ENCODE results near the gene TRA2B. TPM values are rescaled to one million over a fixed set of nuclear protein-coding genes. Genes with fewer than 3 reads are reported as not detected.

The TRA2B gene
- total RNA-seq, 1 experiment from 2014 or later, result 171 TPM

DNA sequence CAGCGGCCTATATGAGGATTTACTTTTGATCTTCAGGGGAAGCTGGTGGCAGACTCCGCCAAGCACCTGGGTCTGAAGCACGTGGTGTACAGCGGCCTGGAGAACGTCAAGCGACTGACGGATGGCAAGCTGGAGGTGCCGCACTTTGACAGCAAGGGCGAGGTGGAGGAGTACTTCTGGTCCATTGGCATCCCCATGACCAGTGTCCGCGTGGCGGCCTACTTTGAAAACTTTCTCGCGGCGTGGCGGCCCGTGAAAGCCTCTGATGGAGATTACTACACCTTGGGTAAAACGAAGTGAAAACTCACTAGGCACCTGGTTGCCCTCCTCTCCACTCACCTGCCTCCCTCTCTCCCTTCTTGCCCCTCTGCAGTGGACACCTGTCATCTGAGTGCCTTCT lies 33.8 kb upstream of the TRA2B start:
- no peak for DNase-seq (ENCODE audit: low read depth, low spot score)
- no peak; the same call in 1 of the 2 replicates for ATAC-seq
- no TSS peak for BruUV-seq (replicated peaks)
- H3K4me3 ChIP-seq (ENCODE audit: low read depth in 2 of 2, low read length in 2 of 2), result no peak overlapping the region
- H3K36me3 ChIP-seq (ENCODE audit: control insufficient read depth, insufficient read depth, low read length), result no peaks in the 10 kb centered on the region
- in situ Hi-C loops (cut with HindIII; ENCODE audit: low pct_unique_long_range_greater_than_20kb, low sequenced_read_pairs), result no loop called here
- CTCF ChIA-PET, result no interaction called here
- TF ChIP-seq SIN3A (IDR thresholded peaks at IDR 0.05; ENCODE audit: borderline replicate concordance, insufficient read depth, low read depth, low read length), result no peak
- POLR2A ChIA-PET, result no interaction called here
- H3K4me1 ChIP-seq (ENCODE audit: control insufficient read depth, insufficient read depth, low read length), result no peaks in the 10 kb centered on the region
- no peaks in the 10 kb centered on the region for H3K9me3 ChIP-seq (ENCODE audit: control insufficient read depth, insufficient read depth, low read depth, low read length)
- no peaks in the 10 kb centered on the region for H3K27me3 ChIP-seq (ENCODE audit: control insufficient read depth, insufficient read depth, low read length)
- no peak overlapping the region for H3K27ac ChIP-seq (ENCODE audit: low read length)
- intact Hi-C loops (cut with micrococcal nuclease; ENCODE audit: unreplicated experiment), result no loop called here

DNA sequence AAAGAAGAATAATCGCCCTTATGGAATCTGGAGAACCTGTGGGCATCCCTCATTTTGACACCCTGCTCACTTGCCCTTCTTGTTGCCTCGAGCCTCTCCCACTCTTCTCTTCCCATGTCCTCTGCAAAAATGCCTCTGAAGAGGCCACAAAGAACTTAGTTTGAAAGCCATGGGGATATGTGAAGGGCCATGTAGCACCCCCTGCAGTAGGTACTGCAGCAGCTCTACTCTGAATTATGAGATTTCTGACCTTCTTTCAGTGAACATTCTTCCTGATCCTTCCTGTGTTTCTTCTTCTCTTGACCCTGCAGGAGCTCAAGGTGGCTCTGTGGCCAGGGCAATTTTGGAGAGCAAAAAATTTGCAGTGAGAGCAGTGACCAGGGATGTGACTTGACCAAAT lies 30.4 kb upstream of the TRA2B start:
- POLR2A ChIA-PET, result no interaction called here
- ATAC-seq (no peak), DNase-seq (ENCODE audit: low read depth, low spot score) (no peak)
- Histone ChIP-seq H3K4me3 (ENCODE audit: low read depth in 2 of 2, low read length in 2 of 2) (no peak overlapping the region), H3K36me3 (ENCODE audit: control insufficient read depth, insufficient read depth, low read length) (no peaks in the 10 kb centered on the region), H3K4me1 (ENCODE audit: control insufficient read depth, insufficient read depth, low read length) (no peaks in the 10 kb centered on the region), H3K27me3 (ENCODE audit: control insufficient read depth, insufficient read depth, low read length) (no peaks in the 10 kb centered on the region; the same call in 1 of the 2 replicates), H3K27ac (ENCODE audit: low read length) (no peak overlapping the region), H3K9me3 (ENCODE audit: control insufficient read depth, insufficient read depth, low read depth, low read length) (no peaks in the 10 kb centered on the region)
- in situ Hi-C loops (cut with HindIII; ENCODE audit: low pct_unique_long_range_greater_than_20kb, low sequenced_read_pairs), result no loop called here
- no TSS peak for BruUV-seq (replicated peaks)
- intact Hi-C loops (cut with micrococcal nuclease; ENCODE audit: unreplicated experiment), result no loop called here
- no peak for TF ChIP-seq TCF7L2 (IDR thresholded peaks at IDR 0.05; ENCODE audit: low read depth, low read length)
- TF ChIP-seq REST (IDR thresholded peaks at IDR 0.05; ENCODE audit: insufficient read depth in 1 of 2, low read depth in 2 of 2, low read length in 1 of 2), result no peak
- no peak for TF ChIP-seq CTCF (IDR thresholded peaks at IDR 0.05)
- CTCF ChIA-PET, result interaction anchor here (1.0 kb wide), 1 partner anchor 25 kb away, joined by 3 read pairs; no protein-coding TSS in a partner anchor

GRCh38 chr3:185966655-185967054 lies 28.8 kb upstream of the TRA2B start:
- ChIA-PET POLR2A (interaction anchor here (0.7 kb wide), 1 partner anchor 164 kb away, joined by 5 read pairs; no protein-coding TSS in a partner anchor), CTCF (interaction anchor here (1.2 kb wide), 1 partner anchor 23 kb away, joined by 3 read pairs; no protein-coding TSS in a partner anchor)
- no peak overlapping the region for H3K4me3 ChIP-seq (ENCODE audit: low read depth in 2 of 2, low read length in 2 of 2)
- no peaks in the 10 kb centered on the region for H3K9me3 ChIP-seq (ENCODE audit: control insufficient read depth, insufficient read depth, low read depth, low read length)
- TF ChIP-seq REST (IDR thresholded peaks at IDR 0.05; ENCODE audit: insufficient read depth in 1 of 2, low read depth in 2 of 2, low read length in 1 of 2) (no peak), TCF7L2 (IDR thresholded peaks at IDR 0.05; ENCODE audit: low read depth, low read length) (no peak), CTCF (IDR thresholded peaks at IDR 0.05) (no peak), POLR2AphosphoS5 (IDR thresholded peaks at IDR 0.05; ENCODE audit: low read depth, low read length) (no peak), SIN3A (IDR thresholded peaks at IDR 0.05; ENCODE audit: borderline replicate concordance, insufficient read depth, low read depth, low read length) (no peak)
- H3K27me3 ChIP-seq (ENCODE audit: control insufficient read depth, insufficient read depth, low read length), result no peaks in the 10 kb centered on the region; the same call in 1 of the 2 replicates
- no peak for DNase-seq (ENCODE audit: low read depth, low spot score)
- intact Hi-C loops (cut with micrococcal nuclease; ENCODE audit: unreplicated experiment) (no loop called here), in situ Hi-C loops (cut with HindIII; ENCODE audit: low pct_unique_long_range_greater_than_20kb, low sequenced_read_pairs) (no loop called here)
- H3K27ac ChIP-seq (ENCODE audit: low read length), result no peak overlapping the region
- no TSS peak for BruUV-seq (replicated peaks)
- no peak for ATAC-seq
- H3K36me3 ChIP-seq (ENCODE audit: control insufficient read depth, insufficient read depth, low read length), result no peaks in the 10 kb centered on the region
- no peaks in the 10 kb centered on the region for H3K4me1 ChIP-seq (ENCODE audit: control insufficient read depth, insufficient read depth, low read length)

All from Panc1 (cell line).